ENCODE measurements around the gene E2F1.

E2F1 gene

DNA sequence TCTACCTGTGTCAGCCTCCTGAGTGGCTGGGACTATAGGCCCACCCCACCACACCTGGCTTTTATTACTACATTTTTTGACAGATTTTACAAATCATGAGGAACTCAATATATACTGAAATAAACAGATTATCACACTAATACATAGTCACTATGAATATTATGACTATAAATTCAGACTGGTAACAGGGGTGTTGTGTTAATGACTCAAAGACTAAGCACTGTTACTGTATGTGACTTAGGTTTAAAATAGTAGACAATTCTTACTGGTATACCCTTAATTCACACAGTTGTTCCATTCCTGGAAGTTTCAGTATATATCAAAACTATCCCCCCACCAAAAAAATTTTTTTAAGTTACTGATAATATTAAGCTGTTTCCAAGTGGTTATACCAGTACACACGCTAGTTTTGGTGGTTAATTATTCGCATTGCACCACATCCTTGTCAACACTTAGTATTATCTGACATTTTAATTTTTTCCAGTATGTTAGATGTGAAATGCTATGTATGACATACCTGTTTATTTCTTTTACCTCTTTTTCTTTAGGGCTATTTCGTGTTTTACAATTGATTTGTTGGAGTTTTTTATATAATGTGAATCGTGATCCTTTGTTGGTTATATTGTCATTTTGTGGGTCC, 58.5 kb downstream of the E2F1 start:
- TF ChIP-seq SUZ12 (IDR thresholded peaks at IDR 0.05; ENCODE audit: extremely low read depth, insufficient read depth, insufficient read length) (no peak), ZNF274 (IDR thresholded peaks at IDR 0.05; ENCODE audit: low read depth, low read length) (no peak), YY1 (IDR thresholded peaks at IDR 0.05; ENCODE audit: insufficient read depth, insufficient read length) (no peak)
- Histone ChIP-seq H3K4me3 (ENCODE audit: insufficient read length, low read depth) (no peak overlapping the region), H3K36me3 (ENCODE audit: insufficient read depth, insufficient read length, low read length) (peaks cover 26% of the 10 kb centered on the region), H3K4me1 (ENCODE audit: insufficient read depth, insufficient read length) (peaks cover 3% of the 10 kb centered on the region), H3K9me3 (ENCODE audit: insufficient read depth, low read length) (no peaks in the 10 kb centered on the region), H3K27me3 (ENCODE audit: insufficient read depth, insufficient read length) (no peaks in the 10 kb centered on the region), H3K9ac (ENCODE audit: insufficient read length, low read depth) (no peak overlapping the region)
- DNase-seq (ENCODE audit: low read depth, low spot score): no peak

DNA sequence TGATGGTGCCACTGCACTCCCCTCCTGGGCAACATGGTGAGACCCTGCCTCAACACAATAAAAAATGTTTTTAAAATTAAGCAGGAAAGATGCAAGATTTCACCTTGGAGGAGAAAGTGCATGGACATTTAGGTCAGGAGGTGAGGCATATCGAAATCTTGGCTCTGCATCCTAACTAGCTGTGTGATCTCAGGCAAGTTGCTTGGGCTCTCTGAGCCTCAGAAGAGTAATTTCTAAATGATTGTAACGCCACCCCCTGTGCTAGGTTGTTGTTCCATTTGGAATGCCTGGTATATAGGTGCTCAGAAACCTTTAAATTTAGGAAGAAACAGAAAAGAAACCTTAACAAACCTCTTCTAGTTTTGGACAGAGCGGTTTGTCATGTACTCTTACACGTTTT, 60.0 kb downstream of the E2F1 start:
- no peak overlapping the region for H3K4me3 ChIP-seq (ENCODE audit: insufficient read length, low read depth)
- no peak for DNase-seq (ENCODE audit: low read depth, low spot score)
- peaks cover 3% of the 10 kb centered on the region for H3K4me1 ChIP-seq (ENCODE audit: insufficient read depth, insufficient read length)
- H3K9me3 ChIP-seq (ENCODE audit: insufficient read depth, low read length): no peaks in the 10 kb centered on the region
- H3K36me3 ChIP-seq (ENCODE audit: insufficient read depth, insufficient read length, low read length): peaks cover 24% of the 10 kb centered on the region
- H3K9ac ChIP-seq (ENCODE audit: insufficient read length, low read depth): no peak overlapping the region
- H3K27me3 ChIP-seq (ENCODE audit: insufficient read depth, insufficient read length): no peaks in the 10 kb centered on the region
- TF ChIP-seq YY1 (IDR thresholded peaks at IDR 0.05; ENCODE audit: insufficient read depth, insufficient read length): no peak
- TF ChIP-seq SUZ12 (IDR thresholded peaks at IDR 0.05; ENCODE audit: extremely low read depth, insufficient read depth, insufficient read length): no peak
- TF ChIP-seq ZNF274 (IDR thresholded peaks at IDR 0.05; ENCODE audit: low read depth, low read length): no peak
